Naive thymus-derived CD4-positive, alpha-beta T cell (primary cell): ENCODE results near the gene HHIPL1. TPM values are rescaled to one million over a fixed set of nuclear protein-coding genes. Genes with fewer than 3 reads are reported as not detected.

Experiments used
- ATAC-seq: fragments of 150-1000 bp; cut with Tn5 transposase; 2 replicates; pipeline ENCODE4 v1.10.0; 2021; ENCODE audit warnings: mild to moderate bottlenecking, moderate library complexity
- CTCF ChIA-PET: fragments of 350-600 bp; sonication (Branson Sonifier 250); formaldehyde crosslinking; loops from one replicate; lab custom pipeline; 2021; ENCODE audit warnings: antibody characterized with exemption; lab: Charles Lee
- POLR2A ChIA-PET: fragments of 350-600 bp; sonication (Branson Sonifier 250); formaldehyde crosslinking; loops from one replicate; lab custom pipeline; 2021; ENCODE audit warnings: antibody characterized with exemption, inconsistent platforms; lab: Charles Lee
- DNase-seq, 9 donors: peaks; one replicate each; pipeline versions ENCODE4 v3.0.0 to v3.0.0-alpha.2; 2020 to 2022; ENCODE audit warnings: mixed read lengths in 1 of 9
- H3K27ac ChIP-seq: one replicate; pipeline ENCODE4 v1.7.0; 2013; ENCODE audit warnings: mild to moderate bottlenecking, low read depth, low read length, moderate library complexity
- H3K27me3 ChIP-seq, 2 donors: one replicate each; pipeline ENCODE4 v1.7.0; 2013; ENCODE audit warnings: low read length in 2 of 2, mild to moderate bottlenecking in 2 of 2, moderate library complexity in 2 of 2; ENCODE audit not compliant: control insufficient read depth in 2 of 2, insufficient read depth in 2 of 2
- H3K36me3 ChIP-seq, 3 experiments: 1 replicate in 2 of 3; 2 replicates in 1 of 3; pipeline ENCODE4 v1.7.0; 2013; ENCODE audit warnings: low read length in 3 of 3, mild to moderate bottlenecking in 3 of 3, moderate library complexity in 1 of 3; ENCODE audit not compliant: insufficient read depth in 3 of 3, control insufficient read depth in 2 of 3
- H3K4me1 ChIP-seq, 2 donors: one replicate each; pipeline ENCODE4 v1.7.0; 2013; ENCODE audit warnings: low read length in 2 of 2, mild to moderate bottlenecking in 2 of 2, moderate library complexity in 1 of 2; ENCODE audit not compliant: control insufficient read depth in 2 of 2, insufficient read depth in 2 of 2
- H3K4me3 ChIP-seq: 2 replicates; pipeline ENCODE4 v1.7.0; 2013; ENCODE audit warnings: mild to moderate bottlenecking, low read length
- H3K9me3 ChIP-seq, 3 experiments: 1 replicate in 2 of 3; 2 replicates in 1 of 3; pipeline ENCODE4 v1.7.0; 2013; ENCODE audit warnings: low read length in 3 of 3; ENCODE audit not compliant: control insufficient read depth in 2 of 3
- H3K27ac Mint-ChIP-seq, 9 donors: one replicate each; pipeline ENCODE4 v1.8.0; 2020 to 2022; ENCODE audit warnings: mixed read lengths in 9 of 9, mild to moderate bottlenecking in 8 of 9, moderate library complexity in 5 of 9, inconsistent platforms in 2 of 9
- H3K27me3 Mint-ChIP-seq, 5 donors: one replicate each; pipeline ENCODE4 v1.8.0; 2021 to 2022; ENCODE audit warnings: mixed read lengths in 5 of 5, mild to moderate bottlenecking in 1 of 5
- H3K36me3 Mint-ChIP-seq, 5 donors: one replicate each; pipeline ENCODE4 v1.8.0; 2020 to 2022; ENCODE audit warnings: mixed read lengths in 5 of 5, mild to moderate bottlenecking in 3 of 5, inconsistent platforms in 1 of 5
- H3K4me1 Mint-ChIP-seq, 7 donors: one replicate each; pipeline ENCODE4 v1.8.0; 2020 to 2022; ENCODE audit warnings: mixed read lengths in 7 of 7, mild to moderate bottlenecking in 3 of 7, inconsistent platforms in 1 of 7
- H3K4me3 Mint-ChIP-seq, 10 donors: one replicate each; pipeline ENCODE4 v1.8.0; 2020 to 2022; ENCODE audit warnings: mild to moderate bottlenecking in 10 of 10, mixed read lengths in 10 of 10, moderate library complexity in 6 of 10, inconsistent platforms in 2 of 10
- H3K9me3 Mint-ChIP-seq, 11 donors: one replicate each; pipeline ENCODE4 v1.8.0; 2020 to 2022; ENCODE audit warnings: mixed read lengths in 11 of 11, mild to moderate bottlenecking in 4 of 11, inconsistent platforms in 1 of 11, moderate library complexity in 1 of 11
- intact Hi-C, 2 donors: fragments of 100-400 bp; cut with micrococcal nuclease; formaldehyde crosslinking; loops; one replicate each; pipeline ENCODE4 v1.15.1; 2023
- polyA plus RNA-seq, 2 donors: library from polyadenylated mRNA; unstranded; fragments of 300-500 nt; fragmentation: Illumina TruSeq; gene quantifications; one replicate each; pipeline ENCODE4 v1.2.3, GENCODE V29; 2021
- total RNA-seq, 6 experiments: library from RNA in 5 of 6; stranded (reverse) in 5 of 6; gene quantifications; 1 replicate in 5 of 6; 2 replicates in 1 of 6; pipeline ENCODE4 v1.2.3 and lab custom pipeline; 2021 to 2026

HHIPL1 gene
- total and polyA plus RNA-seq, 7 experiments from 2014 or later = 0.40 to 0.41 TPM; not detected in 5

DNA sequence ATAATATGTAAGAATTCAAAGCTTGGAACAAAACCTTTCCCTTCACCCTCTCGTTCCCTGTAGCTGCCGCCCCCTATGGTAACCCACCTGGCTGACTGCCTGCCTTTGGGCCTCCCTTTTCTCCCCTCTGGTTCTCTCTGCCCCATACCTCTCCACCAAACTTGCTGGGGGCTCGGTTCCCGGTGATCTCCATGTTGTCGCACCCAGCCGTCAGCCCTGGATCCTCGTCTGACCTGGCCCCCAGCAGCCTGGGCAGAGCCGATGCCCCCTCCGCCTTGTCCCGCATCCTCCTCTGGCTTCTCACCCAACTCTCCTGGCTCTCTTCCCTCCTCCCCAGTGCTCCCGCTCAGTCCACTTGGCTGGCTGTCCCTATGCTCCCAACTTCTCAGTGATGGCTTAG is 43.7 kb downstream of the HHIPL1 start:
- H3K27ac Mint-ChIP-seq = peak overlapping the region in 2 of 9 donors; percentile 26 to 73
- Histone ChIP-seq H3K27ac (no peak overlapping the region), H3K4me3 (no peak overlapping the region), H3K4me1 (peaks cover 0 to 3% of the 10 kb centered on the region in 2 donors), H3K36me3 (peaks cover 0 to 2% (median 0%) of the 10 kb centered on the region in 3 experiments), H3K27me3 (peaks cover 3 to 4% of the 10 kb centered on the region in 2 donors), H3K9me3 (no peaks in the 10 kb centered on the region)
- intact Hi-C loops = loop anchor here in 1 of 2 donors (10.0 kb wide), 1 partner anchor 286 kb away; no protein-coding TSS in a partner anchor
- ATAC-seq (no peak), DNase-seq (peak in 1 of 9 donors; percentile 15)
- no peaks in the 10 kb centered on the region for H3K36me3 Mint-ChIP-seq
- ChIA-PET CTCF (interaction anchor here (0.7 to 1.9 kb wide), 3 partner anchors 11 to 19 kb away, joined by 3 to 4 read pairs (median 3); no protein-coding TSS in a partner anchor), POLR2A (no interaction called here)
- peaks cover 5 to 29% (median 9%) of the 10 kb centered on the region in 7 donors for H3K4me1 Mint-ChIP-seq
- H3K27me3 Mint-ChIP-seq = peaks cover 22 to 60% (median 49%) of the 10 kb centered on the region in 5 donors
- H3K4me3 Mint-ChIP-seq = peak overlapping the region in 1 of 10 donors; percentile 10
- H3K9me3 Mint-ChIP-seq = no peaks in the 10 kb centered on the region

DNA sequence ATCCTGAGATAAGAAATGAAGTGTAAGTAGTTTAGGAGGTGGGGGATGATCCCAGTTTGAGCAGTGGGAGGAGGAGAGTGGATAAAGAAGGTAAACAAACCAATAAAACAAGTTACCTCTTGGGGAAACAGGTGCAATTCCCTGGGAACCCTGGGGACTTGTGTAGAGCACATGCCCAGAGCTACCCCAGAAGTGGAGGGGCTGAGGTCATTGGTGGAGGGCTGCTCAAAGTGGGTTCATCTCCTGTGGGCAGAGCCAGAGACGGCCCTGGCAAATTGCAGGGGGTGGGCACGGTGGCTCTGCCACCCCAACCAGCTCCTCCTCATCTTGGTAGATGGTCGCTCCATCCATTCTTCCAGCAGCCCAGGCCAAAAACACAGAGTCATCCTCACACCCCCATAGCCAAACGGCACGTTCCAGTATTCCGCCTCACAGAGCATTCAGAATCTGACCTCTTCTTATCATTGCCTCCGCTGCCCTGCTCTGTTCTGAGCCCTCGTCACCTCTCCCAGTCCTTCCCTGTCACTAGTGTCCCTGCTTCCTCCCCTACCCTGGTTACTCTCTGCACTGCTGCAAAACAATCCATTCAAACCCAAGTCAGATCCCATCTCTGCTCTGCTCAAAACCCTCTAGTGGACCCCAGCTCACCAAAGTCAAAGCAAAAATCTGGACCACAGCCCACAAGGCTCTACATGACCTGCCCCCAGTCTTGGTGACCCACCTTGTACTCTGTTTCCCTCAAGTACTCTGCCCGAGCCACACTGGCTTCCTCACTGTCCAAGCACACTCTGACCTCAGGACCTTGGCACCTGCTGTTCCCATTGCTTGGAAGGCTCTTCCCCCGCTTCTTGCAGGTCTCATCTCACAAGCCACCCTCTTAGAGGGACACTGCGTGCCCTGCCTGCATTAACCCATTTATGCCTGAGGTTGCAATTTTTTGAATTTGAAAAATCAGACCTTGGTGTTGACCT is 44.6 kb downstream of the HHIPL1 start:
- intact Hi-C loops = loop anchor here in 1 of 2 donors (10.0 kb wide), 1 partner anchor 285 kb away; no protein-coding TSS in a partner anchor
- ChIA-PET POLR2A (no interaction called here), CTCF (interaction anchor here (0.5 to 1.9 kb wide), 3 partner anchors 11 to 557 kb away, joined by 3 to 4 read pairs (median 4); no protein-coding TSS in a partner anchor)
- peaks cover 3 to 4% of the 10 kb centered on the region in 2 donors for H3K27me3 ChIP-seq
- H3K36me3 Mint-ChIP-seq = no peaks in the 10 kb centered on the region
- no peak overlapping the region for H3K4me3 Mint-ChIP-seq
- H3K9me3 ChIP-seq = no peaks in the 10 kb centered on the region
- H3K4me1 ChIP-seq = peaks cover 0 to 3% of the 10 kb centered on the region in 2 donors
- peaks cover 5 to 29% (median 9%) of the 10 kb centered on the region in 7 donors for H3K4me1 Mint-ChIP-seq
- H3K36me3 ChIP-seq = no peaks in the 10 kb centered on the region
- DNase-seq = no peak
- no peaks in the 10 kb centered on the region for H3K9me3 Mint-ChIP-seq
- no peak overlapping the region for H3K27ac ChIP-seq
- ATAC-seq = no peak
- no peak overlapping the region for H3K4me3 ChIP-seq
- H3K27ac Mint-ChIP-seq = peak overlapping the region in 1 of 9 donors; percentile 73
- peaks cover 22 to 60% (median 53%) of the 10 kb centered on the region in 5 donors for H3K27me3 Mint-ChIP-seq

DNA sequence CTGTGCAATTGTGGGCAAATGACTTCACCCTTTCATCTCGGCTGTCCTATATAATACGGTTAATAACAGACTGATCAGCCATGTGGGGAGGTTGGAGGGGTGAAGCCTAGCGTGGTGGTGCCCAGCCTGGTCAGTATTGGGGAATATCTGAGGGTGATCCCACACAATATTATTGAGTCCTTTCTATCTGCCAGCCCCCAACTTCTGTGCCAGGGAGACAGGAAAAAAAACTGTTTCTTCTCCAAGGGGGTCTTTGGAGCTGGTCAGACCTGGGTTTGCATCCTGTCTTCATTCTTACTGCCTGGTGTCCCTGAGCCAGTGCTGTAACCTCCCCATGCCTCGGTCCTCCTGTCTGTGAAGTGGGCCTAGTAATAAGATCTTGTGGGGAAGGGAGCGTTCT is 45.7 kb downstream of the HHIPL1 start:
- peaks cover 22 to 52% (median 49%) of the 10 kb centered on the region in 5 donors for H3K27me3 Mint-ChIP-seq
- Histone ChIP-seq H3K9me3 (no peaks in the 10 kb centered on the region), H3K27me3 (peaks cover 3 to 4% of the 10 kb centered on the region in 2 donors), H3K4me3 (no peak overlapping the region), H3K4me1 (no peaks in the 10 kb centered on the region), H3K27ac (no peak overlapping the region), H3K36me3 (no peaks in the 10 kb centered on the region)
- no peaks in the 10 kb centered on the region for H3K9me3 Mint-ChIP-seq
- no peak overlapping the region for H3K4me3 Mint-ChIP-seq
- peaks cover 2 to 24% (median 9%) of the 10 kb centered on the region in 7 donors for H3K4me1 Mint-ChIP-seq
- ATAC-seq = no peak
- POLR2A ChIA-PET = no interaction called here
- H3K27ac Mint-ChIP-seq = no peak overlapping the region
- CTCF ChIA-PET = no interaction called here
- intact Hi-C loops = no loop called here
- DNase-seq = no peak
- H3K36me3 Mint-ChIP-seq = no peaks in the 10 kb centered on the region

DNA sequence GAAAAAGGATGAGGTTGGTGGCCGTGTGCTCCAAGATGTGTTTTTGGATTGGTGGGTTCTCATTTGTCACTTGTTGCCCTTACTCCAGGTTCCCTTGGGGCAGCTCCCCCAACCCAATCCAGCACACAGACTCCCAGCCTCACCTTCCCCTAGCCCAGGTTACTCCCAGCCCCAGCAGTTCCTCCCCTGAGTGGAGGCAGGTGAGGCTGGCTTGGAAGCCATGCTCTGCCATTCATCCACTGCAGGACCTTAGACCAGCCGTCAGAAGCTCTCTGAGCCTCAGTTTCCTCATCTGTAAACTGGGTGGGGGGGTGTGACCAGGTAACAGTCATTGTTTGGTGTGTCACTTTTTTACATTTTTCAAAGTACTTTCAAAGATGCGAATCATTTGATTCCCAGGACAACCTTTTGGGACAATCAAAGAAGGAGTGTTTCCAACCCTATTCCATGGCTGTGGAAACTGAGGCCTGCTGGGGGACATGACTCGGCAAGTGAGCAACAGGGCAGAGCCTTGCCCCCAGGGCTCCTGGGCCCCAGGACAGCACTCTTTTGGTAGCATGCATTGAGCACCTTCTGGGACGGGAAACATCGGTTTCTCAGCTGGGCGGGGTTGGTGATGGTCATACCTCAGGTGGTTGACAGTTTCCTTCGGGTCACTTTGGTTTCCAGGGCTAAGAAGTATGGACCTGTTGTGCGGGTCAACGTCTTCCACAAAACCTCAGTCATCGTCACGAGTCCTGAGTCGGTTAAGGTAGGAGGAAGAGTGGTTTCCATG is 46.4 kb downstream of the HHIPL1 start:
- Mint-ChIP-seq H3K9me3 (no peaks in the 10 kb centered on the region), H3K4me1 (peaks cover 2 to 19% (median 7%) of the 10 kb centered on the region in 7 donors), H3K4me3 (no peak overlapping the region), H3K27me3 (peaks cover 22 to 47% (median 43%) of the 10 kb centered on the region in 5 donors), H3K27ac (no peak overlapping the region), H3K36me3 (no peaks in the 10 kb centered on the region)
- no peaks in the 10 kb centered on the region for H3K4me1 ChIP-seq
- ChIA-PET CTCF (no interaction called here), POLR2A (no interaction called here)
- intact Hi-C loops = no loop called here
- no peak overlapping the region for H3K27ac ChIP-seq
- ATAC-seq = no peak
- no peak overlapping the region for H3K4me3 ChIP-seq
- no peaks in the 10 kb centered on the region for H3K9me3 ChIP-seq
- H3K27me3 ChIP-seq = peaks cover 3 to 4% of the 10 kb centered on the region in 2 donors
- no peak for DNase-seq
- no peaks in the 10 kb centered on the region for H3K36me3 ChIP-seq

DNA sequence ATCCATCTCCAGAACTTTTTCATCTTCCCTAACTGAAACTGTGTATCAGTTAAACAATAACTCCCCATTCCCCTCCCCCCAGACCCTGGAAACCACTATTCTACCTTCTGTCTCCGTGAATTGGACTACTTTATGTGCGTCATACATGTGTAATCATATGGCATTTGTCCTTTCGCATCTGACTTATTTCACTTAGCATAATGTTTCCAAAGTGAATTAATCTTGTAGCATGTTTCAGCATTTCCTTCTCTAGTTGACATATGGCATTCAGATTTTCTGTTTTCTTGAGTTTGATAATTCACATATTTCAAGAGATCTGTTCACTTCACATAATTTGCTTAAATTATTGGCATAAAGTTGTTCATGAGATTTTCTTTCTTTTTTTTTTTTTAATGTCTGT is 49.0 kb downstream of the HHIPL1 start:
- peaks cover 0 to 7% (median 1%) of the 10 kb centered on the region in 7 donors for H3K4me1 Mint-ChIP-seq
- peaks cover 3 to 4% of the 10 kb centered on the region in 2 donors for H3K27me3 ChIP-seq
- H3K27me3 Mint-ChIP-seq = peaks cover 18 to 40% (median 24%) of the 10 kb centered on the region in 5 donors
- H3K9me3 Mint-ChIP-seq = peaks cover 0 to 3% (median 0%) of the 10 kb centered on the region in 11 donors
- no peak overlapping the region for H3K4me3 ChIP-seq
- H3K27ac ChIP-seq = no peak overlapping the region
- intact Hi-C loops = no loop called here
- ChIA-PET CTCF (no interaction called here), POLR2A (no interaction called here)
- H3K36me3 ChIP-seq = no peaks in the 10 kb centered on the region
- ATAC-seq = no peak
- peaks cover 0 to 2% of the 10 kb centered on the region in 2 donors for H3K4me1 ChIP-seq
- H3K4me3 Mint-ChIP-seq = no peak overlapping the region
- H3K9me3 ChIP-seq = no peaks in the 10 kb centered on the region
- no peak for DNase-seq
- no peaks in the 10 kb centered on the region for H3K36me3 Mint-ChIP-seq
- H3K27ac Mint-ChIP-seq = peak overlapping the region in 1 of 9 donors; percentile 27

DNA sequence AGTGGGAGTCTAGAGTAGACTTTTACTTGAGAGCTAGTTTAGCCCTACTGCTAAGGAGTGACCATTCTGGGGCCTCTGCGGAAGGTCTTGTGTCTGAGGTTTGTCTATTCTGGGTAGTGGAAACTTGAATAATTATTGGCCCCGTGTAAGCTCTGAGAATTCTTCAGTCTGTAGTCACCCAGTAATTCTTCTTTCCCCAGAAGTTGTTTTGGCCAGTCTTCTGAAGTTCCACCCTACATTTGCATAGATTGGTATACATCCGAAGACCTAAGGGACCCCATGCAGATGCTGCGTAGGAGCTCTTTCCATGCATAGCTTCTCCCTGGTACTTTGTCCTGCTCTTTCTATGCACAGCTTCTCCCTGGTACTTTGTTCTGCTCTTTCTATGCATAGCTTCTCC is 52.0 kb downstream of the HHIPL1 start:
- peaks cover 0 to 29% (median 7%) of the 10 kb centered on the region in 5 donors for H3K27me3 Mint-ChIP-seq
- Histone ChIP-seq H3K9me3 (no peaks in the 10 kb centered on the region), H3K27ac (no peak overlapping the region), H3K4me3 (no peak overlapping the region), H3K27me3 (no peaks in the 10 kb centered on the region), H3K36me3 (no peaks in the 10 kb centered on the region), H3K4me1 (peaks cover 0 to 6% of the 10 kb centered on the region in 2 donors)
- no peak for DNase-seq
- ChIA-PET POLR2A (no interaction called here), CTCF (interaction anchor here (0.6 kb wide), 1 partner anchor 15 kb away, joined by 4 read pairs; no protein-coding TSS in a partner anchor)
- no peak overlapping the region for H3K4me3 Mint-ChIP-seq
- H3K9me3 Mint-ChIP-seq = peaks cover 0 to 6% (median 1%) of the 10 kb centered on the region in 11 donors
- intact Hi-C loops = no loop called here
- no peak overlapping the region for H3K27ac Mint-ChIP-seq
- peaks cover 0 to under 1% (median 0%) of the 10 kb centered on the region in 5 donors for H3K36me3 Mint-ChIP-seq
- H3K4me1 Mint-ChIP-seq = peaks cover 0 to 5% (median 0%) of the 10 kb centered on the region in 7 donors
- ATAC-seq = no peak
